ENCODE data around the gene AMFR.

GRCh38 chr16:56462064-56462796 lies 36.9 kb upstream of the AMFR start:
- TF ChIP-seq YY1 (IDR thresholded peaks at IDR 0.05; ENCODE audit: insufficient read depth, insufficient read length) (no peak), ZNF274 (IDR thresholded peaks at IDR 0.05; ENCODE audit: low read depth, low read length) (no peak)
